ENCODE results near the gene BIN1.

DNA sequence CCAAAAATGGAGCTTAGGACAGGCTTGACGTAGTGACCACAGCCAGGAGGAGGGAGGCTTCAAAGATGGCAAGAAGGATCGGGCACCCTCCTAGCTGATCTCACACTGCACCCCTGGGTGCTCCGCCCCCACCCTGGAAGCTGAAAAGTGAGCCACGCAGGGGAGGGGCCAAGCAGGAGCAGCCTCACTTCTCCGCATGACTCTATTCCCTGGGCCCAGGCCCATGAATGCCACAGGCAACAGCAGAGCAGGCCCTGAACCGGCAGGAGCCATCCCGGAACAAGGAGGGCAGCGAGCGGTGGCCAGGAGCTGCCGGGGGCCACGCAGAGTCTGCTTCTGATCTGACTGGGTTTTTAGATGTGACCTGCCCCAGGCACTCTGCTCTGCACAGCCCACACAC is 30.0 kb downstream of the BIN1 start:
- TF ChIP-seq CTCF (IDR thresholded peaks at IDR 0.05): no peak
- TF ChIP-seq POLR2A (IDR thresholded peaks at IDR 0.05): no peak
